Spleen (tissue), 11 donors: ENCODE measurements around the gene CGREF1. TPM values are rescaled to one million over a fixed set of nuclear protein-coding genes. Genes with fewer than 3 reads are reported as not detected.
A peak's percentile ranks its signal among the peaks of the same experiment; 100 is the strongest.

Source experiments
- DNase-seq: peaks from one replicate; pipeline ENCODE4 v3.0.0-alpha.2; 2020
- H3K27ac ChIP-seq, 8 donors: fragments of 200-600 bp; sonication (generic) in 7 of 8; 1 replicate in 4 of 8; 2 replicates in 4 of 8; pipeline versions ENCODE4 v1.5.0 to v1.8.0; 2016 to 2021; ENCODE audit warnings: inconsistent platforms in 4 of 8, mild to moderate bottlenecking in 4 of 8, moderate library complexity in 1 of 8
- H3K27me3 ChIP-seq, 7 donors: fragments of 200-600 bp; sonication (generic) in 6 of 7; replicated peaks in 1 of 7; 1 replicate in 4 of 7; 2 replicates in 3 of 7; pipeline versions ENCODE4 v1.5.0 to v1.8.0; 2016 to 2021; ENCODE audit warnings: inconsistent platforms in 3 of 7, mild to moderate bottlenecking in 1 of 7
- H3K36me3 ChIP-seq, 6 donors: fragments of 200-600 bp; sonication (generic) in 5 of 6; 1 replicate in 4 of 6; 2 replicates in 2 of 6; pipeline versions ENCODE4 v1.5.0 to v1.8.0; 2016 to 2021; ENCODE audit warnings: inconsistent platforms in 2 of 6
- H3K4me1 ChIP-seq, 6 donors: fragments of 200-600 bp; sonication (generic) in 5 of 6; 1 replicate in 3 of 6; 2 replicates in 3 of 6; pipeline versions ENCODE4 v1.5.0 to v1.8.0; 2016 to 2021; ENCODE audit warnings: inconsistent platforms in 3 of 6
- H3K4me3 ChIP-seq, 8 donors: fragments of 200-600 bp; sonication (generic) in 7 of 8; 1 replicate in 4 of 8; 2 replicates in 4 of 8; pipeline versions ENCODE4 v1.5.0 to v1.8.0; 2016 to 2021; ENCODE audit warnings: inconsistent platforms in 4 of 8, mild to moderate bottlenecking in 4 of 8, moderate library complexity in 2 of 8
- H3K9me3 ChIP-seq, 8 donors: fragments of 200-600 bp; sonication (generic) in 7 of 8; 1 replicate in 4 of 8; 2 replicates in 4 of 8; pipeline versions ENCODE4 v1.5.0 to v1.8.0; 2016 to 2021; ENCODE audit warnings: inconsistent platforms in 4 of 8
- CTCF ChIP-seq, 11 experiments: fragments of 200-600 bp in 7 of 11; fragments of 450-650 bp in 4 of 11; sonication (generic) in 4 of 11; IDR thresholded peaks in 8 of 11; conservative IDR thresholded peaks in 3 of 11; 1 replicate in 7 of 11; 2 replicates in 4 of 11; pipeline versions ENCODE4 v1.4.0 to v1.8.0; 2016 to 2021; ENCODE audit warnings: antibody characterized with exemption in 11 of 11, inconsistent platforms in 4 of 11, mild to moderate bottlenecking in 1 of 11
- POLR2A ChIP-seq, 3 donors: fragments of 450-650 bp; IDR thresholded peaks; one replicate each; pipeline ENCODE4 v1.5.1; 2017; ENCODE audit warnings: antibody characterized with exemption in 3 of 3, mild to moderate bottlenecking in 1 of 3
- POLR2AphosphoS5 ChIP-seq, 3 donors: sonication (generic); formaldehyde crosslinking; IDR thresholded peaks; one replicate each; pipeline ENCODE4 v1.5.1; 2017; ENCODE audit warnings: antibody characterized with exemption in 3 of 3
- WGBS, 5 donors: extraction: QIAGEN DNeasy Blood & Tissue Kit in 3 of 5; methylation state at CpG; one replicate each; pipeline versions ENCODE4 v1.1.5 to v1.1.7; 2013 to 2018; 5-methylcytosine and 5-hydroxymethylcytosine counted together
- intact Hi-C: fragments of 100-400 bp; cut with DNase I; formaldehyde crosslinking; loops from one replicate; pipeline ENCODE4 v1.15.0; 2023; ENCODE audit warnings: low total_unique reads
- polyA plus RNA-seq, 3 donors: library from polyadenylated mRNA; stranded (reverse); fragments of 200-250 nt; gene quantifications; one replicate each; pipeline ENCODE4 v1.2.1, GENCODE V29; 2013
- total RNA-seq, 7 donors: library from RNA; depleted of rRNA in 3 of 7; stranded (reverse); fragments of >200 nt in 3 of 7; fragmentation: NEBNext Ultra II Directional in 4 of 7; extraction: Animal tissue kit (Norgen Biotek cat#: 25700) in 4 of 7; gene quantifications; one replicate each; pipeline versions ENCODE4 v1.1.0 to v1.2.1, GENCODE V29; 2016 to 2021
- donor health status: healthy with polysubstance abuse.
- donor health status: DM: no; HTN: no; CAD: no; lungs with moderate emphysema.
- donor health status: DM: no; HTN: no; CAD: no.
- donor health status: Bipolar disorder and iron deficiency.
- donor health status: healthy.
- donor health status: DM: no; HTN: no; CAD: no.
- donor health status: DM: yes; HTN: yes; CAD: no.

The CGREF1 gene
- total and polyA plus RNA-seq, 10 donors, result 0.17 to 0.82 (median 0.46) TPM; not detected in 3

GRCh38 chr2:27089111-27089954 is 29.6 kb downstream of the CGREF1 start:
- no peaks in the 10 kb centered on the region for H3K9me3 ChIP-seq
- no peak overlapping the region for H3K27ac ChIP-seq
- DNase-seq, result no peak
- TF ChIP-seq POLR2A (IDR thresholded peaks at IDR 0.05) (no peak), CTCF (IDR thresholded peaks at IDR 0.05 in 8 of 11, conservative IDR thresholded peaks at IDR 0.05 in 3 of 11) (no peak), POLR2AphosphoS5 (IDR thresholded peaks at IDR 0.05) (no peak)
- H3K36me3 ChIP-seq, result peaks cover 0 to 1% (median 0%) of the 10 kb centered on the region in 6 donors
- whole genome bisulfite sequencing, 5 donors, result 87 to 92% (median 91%) methylated on average over 13 to 14 of the region's 14 CpGs
- intact Hi-C loops, result no loop called here
- H3K27me3 ChIP-seq, result no peaks in the 10 kb centered on the region
- peaks cover 14 to 33% (median 26%) of the 10 kb centered on the region in 6 donors for H3K4me1 ChIP-seq
- no peak overlapping the region for H3K4me3 ChIP-seq

GRCh38 chr2:27088634-27089033 is 30.3 kb downstream of the CGREF1 start:
- intact Hi-C loops, result no loop called here
- no peak overlapping the region for H3K4me3 ChIP-seq
- H3K4me1 ChIP-seq, result peaks cover 14 to 40% (median 29%) of the 10 kb centered on the region in 6 donors
- H3K36me3 ChIP-seq, result peaks cover 0 to 8% (median 0%) of the 10 kb centered on the region in 6 donors
- TF ChIP-seq POLR2A (IDR thresholded peaks at IDR 0.05) (no peak), CTCF (IDR thresholded peaks at IDR 0.05 in 8 of 11, conservative IDR thresholded peaks at IDR 0.05 in 3 of 11) (no peak), POLR2AphosphoS5 (IDR thresholded peaks at IDR 0.05) (no peak)
- no peak overlapping the region for H3K27ac ChIP-seq
- 85 to 96% (median 91%) methylated on average over 6 of the region's 6 CpGs for WGBS, 5 donors
- H3K27me3 ChIP-seq, result no peaks in the 10 kb centered on the region
- peak; percentile 9 for DNase-seq
- no peaks in the 10 kb centered on the region for H3K9me3 ChIP-seq

- no peaks in the 10 kb centered on the region for H3K27me3 ChIP-seq
- peaks cover 0 to 16% (median 0%) of the 10 kb centered on the region in 6 donors for H3K36me3 ChIP-seq
- TF ChIP-seq POLR2A (IDR thresholded peaks at IDR 0.05), result no peak
- TF ChIP-seq POLR2AphosphoS5 (IDR thresholded peaks at IDR 0.05), result no peak
- no peak for TF ChIP-seq CTCF (IDR thresholded peaks at IDR 0.05 in 8 of 11, conservative IDR thresholded peaks at IDR 0.05 in 3 of 11)
- no peaks in the 10 kb centered on the region for H3K9me3 ChIP-seq
- WGBS, 5 donors, result 83 to 97% (median 84%) methylated on average over 5 of the region's 5 CpGs
- H3K4me1 ChIP-seq, result peaks cover 14 to 47% (median 31%) of the 10 kb centered on the region in 6 donors
- no peak overlapping the region for H3K27ac ChIP-seq
- no peak overlapping the region for H3K4me3 ChIP-seq
- peak; percentile 35 for DNase-seq
- intact Hi-C loops, result no loop called here
Observed at GRCh38 chr2:27087823-27088410, 31.0 kb downstream of the CGREF1 start.
